HG03442 (cell line): ENCODE results near the gene ATP1B3.
A peak's percentile ranks its signal among the peaks of the same experiment; 100 is the strongest.
"Not testable (repeated sequence)": the region's sequence is repeated elsewhere in the genome, so short reads cannot be mapped to it uniquely, and the experiment has no call there.

Source experiments
- ATAC-seq: cut with Tn5 transposase; IDR thresholded peaks from one replicate; pipeline ENCODE4 v1.9.1; 2021; ENCODE audit warnings: mild to moderate bottlenecking, moderate library complexity; ENCODE audit not compliant: unreplicated experiment

Gene ATP1B3

DNA sequence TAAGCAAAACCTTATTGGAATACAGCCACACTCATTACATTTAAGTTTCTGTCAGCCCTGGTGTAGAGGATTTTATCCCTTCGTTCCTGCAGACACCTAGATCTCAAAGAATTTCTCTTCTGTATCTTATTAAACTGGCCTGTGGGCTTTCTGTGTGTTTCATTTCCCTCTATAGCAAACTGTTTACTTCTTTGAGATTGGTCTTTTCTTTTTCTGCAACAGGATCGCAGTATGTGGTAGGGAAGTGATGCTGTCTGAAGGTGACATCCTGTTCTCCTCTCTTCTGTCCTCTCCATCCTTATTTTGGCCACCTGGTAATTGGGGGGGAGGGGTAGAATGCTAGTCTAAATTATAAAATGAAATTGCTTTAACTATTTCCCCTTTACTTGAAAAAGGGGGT lies 25.5 kb downstream of the ATP1B3 start:
- no peak for ATAC-seq

DNA sequence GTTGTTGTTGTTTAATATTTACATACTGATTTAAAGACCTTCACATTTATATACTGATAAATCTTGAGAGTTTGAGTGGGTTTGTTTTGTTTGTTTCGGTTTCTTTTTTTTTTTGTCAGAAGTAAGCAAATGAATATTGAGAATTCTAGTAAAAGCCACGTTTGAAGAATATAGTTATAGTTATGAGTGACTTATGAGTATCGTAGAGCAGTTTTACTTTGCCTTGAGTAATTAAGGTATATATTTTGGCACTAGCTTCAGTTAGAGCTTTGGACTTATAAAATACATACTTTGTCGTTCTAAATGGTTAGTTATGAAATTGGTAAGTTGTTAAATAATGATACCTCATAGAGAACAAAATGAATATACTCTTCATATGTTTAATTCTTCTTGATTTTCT lies 27.8 kb downstream of the ATP1B3 start:
- no peak for ATAC-seq

DNA sequence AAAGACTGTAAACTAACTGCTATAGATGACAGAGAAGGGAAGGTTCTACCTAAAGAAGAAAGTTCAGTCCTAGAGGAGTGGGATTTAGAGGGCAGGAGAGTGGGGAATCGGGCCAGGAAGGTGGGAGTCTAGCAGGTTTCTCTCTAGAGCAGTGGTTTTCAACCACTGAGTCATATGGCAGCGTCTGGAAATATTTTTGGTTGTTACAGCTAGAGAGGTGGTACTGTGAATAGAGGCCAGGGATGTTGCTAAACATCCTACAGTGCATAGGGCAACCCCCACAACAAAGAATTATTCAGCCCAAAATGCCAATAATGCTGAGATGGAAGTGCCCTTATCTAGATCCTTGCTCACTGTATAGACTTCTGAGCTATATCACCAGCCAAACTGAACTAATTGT lies 28.7 kb downstream of the ATP1B3 start:
- ATAC-seq = no peak

DNA sequence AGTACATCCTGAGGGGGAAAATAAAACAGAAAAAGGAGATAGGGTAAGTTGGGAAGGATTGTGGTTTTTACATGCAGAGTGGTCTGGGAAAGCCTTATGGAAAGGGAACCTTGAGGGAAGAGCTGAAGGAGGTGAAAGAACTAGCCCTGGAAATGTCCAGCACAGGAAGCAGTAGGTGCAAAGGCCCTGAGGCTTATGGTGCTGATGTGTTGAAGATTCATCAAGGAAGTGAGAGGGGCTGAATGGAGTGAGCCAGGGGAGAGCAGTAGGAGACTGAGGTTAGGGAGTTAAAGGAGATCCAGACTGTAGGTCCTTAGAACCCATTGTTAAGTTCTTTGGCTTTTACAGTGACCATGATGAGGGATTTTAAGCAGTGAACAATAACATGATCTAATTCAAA lies 33.0 kb downstream of the ATP1B3 start:
- ATAC-seq = no peak

DNA sequence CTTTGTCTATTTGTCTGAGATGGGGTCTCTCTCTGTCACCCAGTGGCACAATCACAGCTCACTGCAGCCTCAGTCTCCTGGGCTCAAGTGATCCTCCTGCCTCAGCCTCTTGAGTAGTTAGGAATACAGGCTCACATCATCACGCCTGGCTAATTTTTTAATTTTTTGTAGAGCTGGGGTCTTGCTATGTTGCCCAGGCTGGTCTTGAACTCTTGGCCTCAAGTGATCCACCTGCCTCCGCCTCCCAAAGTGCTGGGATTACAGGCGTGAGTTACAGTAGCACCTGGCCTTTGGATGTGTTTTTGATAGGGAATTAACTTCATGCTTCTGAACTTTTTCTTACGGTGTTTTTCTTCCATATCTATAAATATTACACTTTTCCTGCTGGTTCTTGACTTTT lies 33.5 kb downstream of the ATP1B3 start:
- not testable (repeated sequence) for ATAC-seq

DNA sequence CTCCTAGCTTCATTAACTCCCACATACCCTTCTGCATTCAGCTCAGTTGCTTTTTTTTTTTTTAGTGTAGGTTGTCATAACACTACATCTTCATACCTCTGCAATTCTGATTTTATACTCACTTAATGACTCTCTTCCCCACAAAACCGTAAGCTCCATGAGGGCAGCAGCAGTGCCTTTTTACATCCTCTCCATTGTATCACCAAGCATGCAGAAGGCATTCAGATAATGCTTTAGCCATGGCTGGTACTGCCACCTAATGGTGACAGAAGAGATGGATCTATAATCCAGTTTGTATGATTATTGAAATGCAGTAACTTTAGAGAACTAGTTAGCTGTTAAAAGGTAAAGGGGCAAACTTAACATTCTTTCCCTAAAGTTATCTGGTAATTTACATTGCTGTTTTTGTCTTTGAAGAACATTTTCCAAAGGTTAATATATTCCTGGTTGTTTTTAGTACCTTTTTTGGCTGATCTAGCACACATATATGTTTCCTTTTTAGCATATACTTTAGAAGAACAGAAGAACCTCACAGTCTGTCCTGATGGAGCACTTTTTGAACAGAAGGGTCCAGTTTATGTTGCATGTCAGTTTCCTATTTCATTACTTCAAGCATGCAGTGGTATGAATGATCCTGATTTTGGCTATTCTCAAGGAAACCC lies 36.8 kb downstream of the ATP1B3 start:
- ATAC-seq = peak; percentile 54

DNA sequence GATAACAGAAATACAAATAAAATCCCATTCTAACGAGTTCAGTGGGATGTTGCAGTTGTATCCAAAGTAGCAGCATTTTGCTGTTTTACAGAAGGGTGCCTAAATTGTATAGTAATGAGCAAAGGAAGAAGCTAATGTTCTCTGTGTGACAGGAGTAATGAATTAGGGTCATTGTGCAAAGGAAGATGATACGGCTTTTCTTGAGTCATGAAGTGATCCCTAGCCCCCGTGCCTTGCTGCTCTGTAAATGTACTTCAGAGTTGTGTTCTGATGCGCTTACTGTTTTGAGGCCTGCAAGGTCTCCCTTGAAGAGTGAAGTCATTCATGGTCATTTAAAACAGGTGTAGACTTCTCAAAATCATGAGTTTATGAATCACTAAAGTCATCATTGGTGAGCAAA lies 37.9 kb downstream of the ATP1B3 start:
- no peak for ATAC-seq

DNA sequence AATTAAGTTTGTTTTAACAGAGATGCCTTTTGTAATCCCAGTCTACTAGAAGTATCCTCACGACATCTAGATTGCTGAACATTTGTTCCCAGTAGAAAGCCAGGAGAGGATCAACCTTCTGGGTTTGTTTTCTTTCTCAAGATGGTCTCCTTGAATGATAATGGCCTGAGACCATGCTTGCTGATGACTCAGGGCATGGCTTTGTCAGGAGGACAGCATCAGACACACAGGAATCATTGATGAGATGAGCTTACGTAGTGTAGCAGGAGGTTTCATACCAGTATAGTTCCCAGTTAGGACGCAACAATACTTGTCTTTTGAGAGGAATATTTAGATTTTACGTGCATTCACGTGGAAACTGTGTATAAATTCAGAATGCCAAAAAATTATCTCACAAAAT lies 38.6 kb downstream of the ATP1B3 start:
- no peak for ATAC-seq

DNA sequence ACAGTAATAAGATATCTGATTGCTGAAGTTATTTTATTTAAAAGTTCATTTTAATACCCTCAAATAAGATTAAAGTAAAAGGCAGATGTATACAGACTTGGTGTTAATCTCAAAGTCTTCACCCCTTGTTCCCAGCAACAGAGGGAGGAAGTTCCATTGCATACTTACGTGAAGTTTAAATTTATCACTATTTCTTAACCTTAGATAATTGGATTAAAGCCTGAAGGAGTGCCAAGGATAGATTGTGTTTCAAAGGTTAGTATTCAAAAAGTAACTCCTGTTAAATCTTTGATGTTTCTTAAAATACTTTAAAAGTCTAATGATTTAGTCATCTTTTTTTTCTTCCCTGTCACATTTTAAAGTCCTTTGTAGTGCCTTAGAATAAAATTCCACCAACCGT lies 39.3 kb downstream of the ATP1B3 start:
- no peak for ATAC-seq

DNA sequence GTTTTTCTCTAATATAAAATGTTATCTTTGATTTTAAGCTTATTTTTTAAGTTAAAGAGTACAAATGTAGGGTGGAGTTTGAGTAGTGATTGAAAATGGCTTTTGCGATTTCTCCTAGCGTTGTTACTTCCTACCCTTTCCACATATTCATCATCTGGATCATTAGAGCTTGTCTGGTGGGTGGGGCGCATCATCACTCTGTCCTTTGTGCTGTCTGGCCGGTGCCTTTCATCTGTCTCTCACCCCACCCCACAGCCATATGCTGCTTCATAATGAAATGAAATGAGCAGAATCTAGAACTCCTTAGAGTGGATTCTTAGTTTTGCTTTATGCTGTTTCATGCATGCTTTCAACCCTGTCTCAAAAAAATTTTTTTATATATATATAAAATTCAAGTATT lies 44.3 kb downstream of the ATP1B3 start:
- no peak for ATAC-seq

DNA sequence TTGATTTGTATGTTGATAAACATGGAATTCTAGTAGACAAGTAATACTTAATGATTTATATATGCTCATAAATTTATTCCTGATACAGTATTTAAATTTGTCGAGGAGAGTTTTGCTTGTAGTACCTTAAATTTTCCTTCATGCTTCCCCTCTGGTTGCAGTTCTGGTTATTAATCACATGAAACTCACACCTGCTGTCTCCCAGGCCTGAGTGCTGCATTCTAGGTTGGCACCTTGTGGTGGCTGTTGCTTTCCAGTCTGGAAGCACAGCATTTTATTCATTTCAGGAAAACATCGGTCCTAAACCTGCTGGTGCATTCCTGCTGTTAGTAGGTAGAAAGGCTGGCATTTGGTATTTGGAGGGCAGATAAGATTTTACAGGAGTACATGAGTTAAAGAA lies 44.9 kb downstream of the ATP1B3 start:
- ATAC-seq = no peak

DNA sequence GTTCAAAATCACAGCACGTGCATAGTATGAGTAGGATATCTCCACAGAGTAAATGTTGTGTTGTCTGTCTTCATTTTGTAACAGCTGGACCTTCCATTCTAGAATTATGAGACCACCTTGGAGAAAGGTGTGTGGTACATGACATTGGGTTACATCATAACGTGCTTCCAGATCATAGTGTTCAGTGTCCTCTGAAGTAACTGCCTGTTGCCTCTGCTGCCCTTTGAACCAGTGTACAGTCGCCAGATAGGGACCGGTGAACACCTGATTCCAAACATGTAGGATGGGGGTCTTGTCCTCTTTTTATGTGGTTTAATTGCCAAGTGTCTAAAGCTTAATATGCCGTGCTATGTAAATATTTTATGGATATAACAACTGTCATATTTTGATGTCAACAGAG lies 49.2 kb downstream of the ATP1B3 start:
- not testable (repeated sequence) for ATAC-seq

DNA sequence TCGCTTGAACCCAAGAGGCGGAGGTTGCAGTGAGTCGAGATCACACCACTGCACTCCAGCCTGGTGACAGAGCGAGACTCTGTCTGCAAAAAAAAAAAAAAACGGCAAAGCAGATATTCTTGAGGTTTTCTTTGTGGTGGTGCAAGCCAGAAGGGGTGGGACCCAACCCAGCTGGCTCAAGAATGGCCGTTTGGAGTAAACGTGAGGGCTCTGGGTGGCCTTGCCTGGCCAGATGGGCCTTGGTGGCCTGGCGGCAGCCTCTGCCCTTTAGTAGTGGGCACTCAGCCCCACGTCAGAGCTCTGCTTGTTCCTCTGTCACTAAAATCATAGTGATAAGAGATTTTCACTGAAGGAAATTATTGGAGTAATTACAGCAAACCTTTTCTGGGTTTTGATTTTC lies 50.5 kb downstream of the ATP1B3 start:
- ATAC-seq = no peak

DNA sequence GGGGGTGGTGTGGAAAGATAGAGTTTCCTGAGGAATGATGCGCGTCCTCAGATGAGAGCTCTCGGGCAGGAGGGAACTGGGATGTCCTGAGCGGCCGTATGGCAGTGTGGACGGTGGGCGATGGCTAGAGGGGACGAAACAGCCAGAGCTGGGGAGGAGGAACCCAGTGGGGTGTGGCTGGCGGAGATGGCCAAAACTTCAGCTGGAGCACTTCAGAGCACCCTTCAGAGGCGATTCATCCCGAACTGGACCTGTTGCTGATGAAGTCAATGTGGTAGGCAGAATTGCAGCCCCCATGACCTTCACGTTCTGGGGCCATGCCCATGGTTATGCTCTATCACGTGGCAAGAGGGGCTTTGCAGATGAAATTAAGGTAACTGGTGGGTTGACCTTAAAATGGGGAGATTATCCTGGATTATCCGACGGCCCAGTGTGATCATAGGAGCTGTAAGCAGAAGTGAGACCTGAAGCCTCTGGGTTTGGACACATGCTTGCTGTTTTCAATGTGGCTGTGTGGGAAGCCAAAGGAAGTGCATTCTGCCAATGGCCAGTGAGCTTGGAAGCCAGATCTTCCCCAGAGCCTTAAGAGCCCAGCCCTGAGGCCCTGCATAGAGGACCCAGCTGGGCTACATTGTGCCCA lies 52.3 kb downstream of the ATP1B3 start:
- ATAC-seq = no peak

DNA sequence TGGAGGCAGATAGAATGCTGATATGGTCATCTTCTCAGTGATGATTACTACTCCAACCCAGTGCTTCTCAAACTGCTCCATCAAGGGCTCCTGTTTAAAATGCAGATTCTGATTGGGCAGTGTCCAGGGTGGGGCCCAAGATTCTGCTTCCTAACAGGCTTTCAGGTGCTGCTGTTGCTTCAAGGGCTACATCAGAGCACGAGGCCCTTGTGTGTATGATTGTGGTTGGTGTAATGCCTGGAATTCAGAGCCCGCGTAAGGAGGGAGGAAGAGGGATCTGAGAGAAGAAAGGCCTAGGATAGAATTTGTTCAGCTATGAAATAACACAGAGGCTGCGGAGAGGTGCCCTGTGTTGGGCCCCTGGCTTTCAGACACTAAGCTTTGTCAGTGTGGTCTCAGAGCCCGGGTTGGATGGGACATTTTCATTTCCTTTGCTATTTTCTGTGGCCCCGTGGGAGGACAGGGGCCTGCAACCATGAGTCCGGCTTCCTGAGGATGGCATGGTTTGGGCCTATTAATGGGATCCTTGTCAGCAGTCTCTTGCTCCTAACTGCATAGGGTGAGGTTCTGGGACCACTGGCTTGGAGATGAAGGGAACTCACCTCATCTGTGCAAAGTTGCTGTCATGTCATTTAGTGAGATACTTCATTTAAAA lies 53.0 kb downstream of the ATP1B3 start:
- no peak for ATAC-seq

DNA sequence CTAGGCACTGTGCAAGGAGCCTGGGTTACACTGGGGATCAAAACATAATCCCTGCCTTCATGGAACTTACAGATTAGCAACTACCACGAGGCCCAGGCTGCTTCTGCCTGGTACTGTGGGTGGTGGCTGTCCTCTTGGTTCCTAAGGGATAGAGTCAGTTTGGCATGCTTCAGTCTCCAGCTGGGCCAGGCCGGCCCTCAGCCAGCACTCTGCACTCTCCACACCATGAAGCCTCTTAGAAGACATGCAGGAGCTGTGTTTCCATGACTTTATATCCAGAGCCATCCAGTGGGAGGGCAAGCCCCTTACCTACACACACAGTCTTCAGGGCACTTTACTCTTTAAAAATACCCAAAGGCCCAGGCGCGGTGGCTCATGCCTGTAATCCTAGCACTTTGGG lies 54.4 kb downstream of the ATP1B3 start:
- ATAC-seq = no peak

DNA sequence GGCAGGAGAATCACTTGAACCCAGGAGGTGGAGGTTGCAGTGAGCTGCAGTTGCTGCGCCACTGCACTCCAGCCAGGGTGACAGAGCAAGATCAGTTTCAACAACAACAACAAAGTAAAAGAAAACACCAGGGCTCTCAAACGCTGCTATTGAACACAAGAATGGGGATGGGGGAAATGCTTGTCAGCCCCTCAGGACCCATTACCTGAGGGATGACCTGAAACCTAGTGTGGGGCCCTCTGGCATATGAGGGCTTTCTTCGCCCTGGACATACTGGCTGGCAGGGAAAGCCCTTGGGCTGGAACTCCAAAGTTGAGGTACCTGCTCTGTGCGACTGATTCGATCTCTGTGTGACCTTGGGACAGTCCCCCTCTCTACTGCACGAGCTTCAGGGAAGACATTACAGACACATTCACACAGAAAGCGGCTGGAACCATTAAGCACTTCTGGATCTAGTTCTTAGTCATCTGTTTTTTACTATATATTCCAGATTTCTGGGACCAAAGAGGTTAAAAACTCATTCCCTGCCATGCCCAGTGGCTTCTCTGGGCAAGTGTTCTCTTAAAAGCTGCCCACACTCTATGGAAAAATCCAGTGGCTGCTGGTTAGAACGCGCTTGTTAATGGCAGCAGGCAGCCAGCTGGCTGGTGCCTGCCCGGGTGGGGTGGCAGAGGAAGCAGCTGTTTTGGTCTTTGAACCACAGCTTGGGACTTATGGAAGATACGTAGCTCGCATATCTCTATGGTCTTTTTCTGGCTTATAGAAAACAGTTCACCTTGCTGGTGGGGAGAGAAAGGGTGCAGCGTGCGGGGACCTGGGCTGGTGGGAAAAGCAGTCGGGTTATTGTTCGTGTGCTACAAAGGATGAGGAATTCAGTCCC lies 57.2 kb downstream of the ATP1B3 start:
- no peak for ATAC-seq

DNA sequence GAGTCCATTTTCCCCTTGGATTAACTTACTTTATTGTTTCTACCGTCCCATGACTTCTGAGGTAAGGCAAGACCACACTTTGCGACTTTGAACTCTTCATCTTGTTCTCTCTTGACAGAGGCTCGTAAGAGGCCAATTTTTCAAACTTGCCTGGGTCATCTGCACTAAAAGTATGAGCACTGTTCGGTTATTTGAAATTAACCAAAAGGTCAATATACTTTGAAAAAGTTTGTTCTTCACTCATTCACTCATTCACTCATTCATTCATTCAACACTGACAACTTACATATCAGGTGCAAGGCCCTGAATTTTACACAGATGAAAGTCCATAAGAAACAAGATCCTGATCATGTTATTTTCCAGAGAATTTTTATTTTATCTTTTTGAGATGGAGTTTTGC lies 57.9 kb downstream of the ATP1B3 start:
- ATAC-seq = no peak

DNA sequence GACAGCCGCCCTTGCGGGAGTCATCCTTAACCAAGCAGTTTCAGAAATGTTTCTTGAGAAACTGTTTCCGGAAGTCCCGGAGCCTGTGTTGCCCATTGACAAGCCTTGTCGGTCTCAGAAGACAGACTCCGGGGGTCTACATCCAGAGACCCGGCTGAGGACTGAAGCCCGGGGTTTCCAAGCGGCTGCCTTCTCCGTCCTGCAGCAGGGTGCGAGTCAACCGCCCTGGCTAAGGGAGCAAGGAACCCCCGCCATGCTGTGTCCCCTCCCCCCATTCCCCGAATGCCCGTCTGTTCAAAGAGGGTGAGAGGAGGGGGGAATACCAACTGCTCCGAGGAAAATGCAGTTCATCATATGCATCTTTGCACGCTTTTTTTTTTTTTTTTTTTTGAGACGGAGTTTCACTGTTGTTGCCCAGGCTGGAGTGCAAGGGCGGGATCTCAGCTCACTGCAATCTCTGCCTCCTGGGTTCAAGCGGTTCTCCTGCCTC lies 61.6 kb downstream of the ATP1B3 start:
- no peak for ATAC-seq

DNA sequence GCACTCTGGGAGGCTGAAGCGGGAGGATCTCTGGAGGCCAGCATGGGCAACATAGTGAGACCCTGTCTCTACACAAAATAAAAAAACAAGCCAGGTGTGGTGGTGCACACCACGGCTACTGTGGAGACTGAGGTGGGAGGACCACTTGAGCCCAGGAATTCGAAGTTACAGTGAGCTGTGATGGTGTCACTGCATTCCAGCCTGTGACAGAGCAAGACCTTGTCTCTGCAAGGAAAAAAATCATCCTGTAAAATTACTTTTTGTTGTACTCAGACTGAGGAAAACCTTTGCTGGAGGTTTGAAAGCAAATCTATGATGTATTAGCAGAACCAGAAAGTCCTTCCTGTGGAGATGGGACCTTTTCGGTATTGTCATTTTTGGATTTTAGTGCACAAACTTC lies 63.3 kb downstream of the ATP1B3 start:
- ATAC-seq = no peak

DNA sequence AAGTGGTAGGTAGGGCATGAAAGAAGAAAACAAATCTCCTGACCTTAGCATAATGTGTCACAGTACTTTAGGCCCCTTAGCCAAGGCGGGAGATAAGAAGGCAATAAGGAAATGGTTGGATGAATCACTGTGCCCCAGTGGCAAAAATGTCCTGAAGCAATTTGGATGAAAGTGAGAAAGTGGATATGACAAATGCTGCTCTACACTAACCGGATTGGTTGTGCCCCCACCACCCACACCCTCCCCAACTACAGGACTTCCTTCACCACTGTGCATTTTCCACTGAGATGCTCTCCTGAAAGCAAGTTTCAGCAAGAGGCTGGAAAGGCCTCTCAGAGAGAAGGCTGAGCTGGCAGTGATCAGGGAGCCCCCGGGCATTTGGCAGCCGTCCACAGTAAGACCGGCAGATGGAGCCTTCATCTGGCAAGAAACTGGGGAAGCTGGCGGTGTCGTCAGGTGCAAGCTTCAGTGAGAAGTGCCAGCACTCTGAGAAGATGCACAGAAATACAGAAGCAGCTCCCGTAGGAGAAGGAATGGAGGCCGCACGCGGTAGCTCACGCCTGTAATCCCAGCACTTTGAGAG lies 63.8 kb downstream of the ATP1B3 start:
- ATAC-seq = no peak
